ENCODE measurements around the gene OCA2.

DNA sequence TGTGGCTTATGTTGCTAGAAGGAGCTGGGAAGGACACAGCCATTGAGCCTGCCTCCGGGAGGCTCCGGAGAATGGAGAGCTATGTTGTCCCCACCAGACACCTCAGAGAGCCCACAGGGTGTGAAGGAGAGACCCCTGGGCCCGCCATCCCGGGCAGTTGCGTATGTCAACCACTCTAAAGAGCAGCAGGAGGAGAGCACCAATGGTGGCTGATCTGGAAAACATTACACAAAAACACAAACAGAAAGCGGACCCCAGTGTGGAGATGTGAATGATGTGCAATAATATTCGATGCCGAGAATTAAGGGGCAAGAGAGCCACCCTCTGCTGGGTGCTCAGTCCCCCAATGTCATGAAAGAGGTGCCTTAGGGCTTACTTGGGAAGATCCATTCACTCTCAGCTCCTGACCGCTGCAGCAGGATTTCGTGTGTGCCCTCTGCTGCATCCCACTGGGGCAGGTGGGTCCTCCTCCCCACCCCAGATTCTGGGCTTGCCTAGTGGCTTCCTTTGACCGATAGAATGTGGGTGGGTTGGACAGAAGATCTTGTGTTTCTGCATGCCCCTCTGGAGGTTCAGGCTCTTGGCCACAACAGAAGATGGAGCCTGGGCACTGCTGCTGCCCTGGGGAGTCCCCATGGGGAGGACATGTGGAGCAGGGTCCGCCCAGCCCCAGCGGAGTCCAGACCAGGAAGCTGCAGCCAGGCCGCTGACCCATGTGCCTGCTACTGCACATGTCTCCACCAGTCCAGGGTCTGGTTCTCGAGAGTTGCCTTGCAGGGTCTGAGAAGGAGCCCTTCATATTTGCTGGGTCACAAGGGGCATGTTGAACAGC is 245.3 kb downstream of the OCA2 start:
- TF ChIP-seq, protein P1, sequence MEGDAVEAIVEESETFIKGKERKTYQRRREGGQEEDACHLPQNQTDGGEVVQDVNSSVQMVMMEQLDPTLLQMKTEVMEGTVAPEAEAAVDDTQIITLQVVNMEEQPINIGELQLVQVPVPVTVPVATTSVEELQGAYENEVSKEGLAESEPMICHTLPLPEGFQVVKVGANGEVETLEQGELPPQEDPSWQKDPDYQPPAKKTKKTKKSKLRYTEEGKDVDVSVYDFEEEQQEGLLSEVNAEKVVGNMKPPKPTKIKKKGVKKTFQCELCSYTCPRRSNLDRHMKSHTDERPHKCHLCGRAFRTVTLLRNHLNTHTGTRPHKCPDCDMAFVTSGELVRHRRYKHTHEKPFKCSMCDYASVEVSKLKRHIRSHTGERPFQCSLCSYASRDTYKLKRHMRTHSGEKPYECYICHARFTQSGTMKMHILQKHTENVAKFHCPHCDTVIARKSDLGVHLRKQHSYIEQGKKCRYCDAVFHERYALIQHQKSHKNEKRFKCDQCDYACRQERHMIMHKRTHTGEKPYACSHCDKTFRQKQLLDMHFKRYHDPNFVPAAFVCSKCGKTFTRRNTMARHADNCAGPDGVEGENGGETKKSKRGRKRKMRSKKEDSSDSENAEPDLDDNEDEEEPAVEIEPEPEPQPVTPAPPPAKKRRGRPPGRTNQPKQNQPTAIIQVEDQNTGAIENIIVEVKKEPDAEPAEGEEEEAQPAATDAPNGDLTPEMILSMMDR (IDR thresholded peaks at IDR 0.05), result no peak
- no peak for TF ChIP-seq POLR2A (IDR thresholded peaks at IDR 0.05)
